PC-3 (cell line): ENCODE measurements around the gene CSH2.
"Not testable (repeated sequence)": the region's sequence is repeated elsewhere in the genome, so short reads cannot be mapped to it uniquely, and the experiment has no call there.

Experiments
- EZH2 ChIP-seq: fragments of 300-600 bp; sonication (generic); IDR thresholded peaks from one replicate; pipeline ENCODE4 v1.6.1; 2017; ENCODE audit warnings: antibody characterized with exemption, mild to moderate bottlenecking, low read length; ENCODE audit not compliant: unreplicated experiment
- TF ChIP-seq, protein P1 (sequence below): fragments of 300-600 bp; sonication (generic); conservative IDR thresholded peaks from 2 replicates; pipeline ENCODE4 v1.5.1; 2017; ENCODE audit warnings: antibody characterized with exemption, low read depth, mild to moderate bottlenecking, low read length

DNA sequence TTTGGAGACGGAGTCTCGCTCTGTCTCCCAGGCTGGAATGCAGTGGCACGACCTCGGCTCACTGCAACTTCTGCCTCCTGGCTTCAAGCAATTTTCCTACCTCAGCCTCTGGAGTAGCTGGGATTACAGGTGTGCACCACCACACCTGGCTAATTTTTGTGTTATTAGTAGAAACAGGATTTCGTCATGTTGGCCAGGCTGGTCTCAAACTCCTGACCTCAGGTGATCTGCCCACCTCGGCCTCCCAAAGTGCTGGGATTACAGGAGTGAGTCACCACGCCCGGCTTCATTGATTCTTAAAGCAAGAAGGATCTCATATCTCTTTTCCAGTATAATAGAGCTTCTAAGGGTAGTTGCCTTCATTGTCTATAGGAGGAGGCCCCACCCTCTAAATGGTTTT is 31.3 kb upstream of the CSH2 start:
- TF ChIP-seq, protein P1, sequence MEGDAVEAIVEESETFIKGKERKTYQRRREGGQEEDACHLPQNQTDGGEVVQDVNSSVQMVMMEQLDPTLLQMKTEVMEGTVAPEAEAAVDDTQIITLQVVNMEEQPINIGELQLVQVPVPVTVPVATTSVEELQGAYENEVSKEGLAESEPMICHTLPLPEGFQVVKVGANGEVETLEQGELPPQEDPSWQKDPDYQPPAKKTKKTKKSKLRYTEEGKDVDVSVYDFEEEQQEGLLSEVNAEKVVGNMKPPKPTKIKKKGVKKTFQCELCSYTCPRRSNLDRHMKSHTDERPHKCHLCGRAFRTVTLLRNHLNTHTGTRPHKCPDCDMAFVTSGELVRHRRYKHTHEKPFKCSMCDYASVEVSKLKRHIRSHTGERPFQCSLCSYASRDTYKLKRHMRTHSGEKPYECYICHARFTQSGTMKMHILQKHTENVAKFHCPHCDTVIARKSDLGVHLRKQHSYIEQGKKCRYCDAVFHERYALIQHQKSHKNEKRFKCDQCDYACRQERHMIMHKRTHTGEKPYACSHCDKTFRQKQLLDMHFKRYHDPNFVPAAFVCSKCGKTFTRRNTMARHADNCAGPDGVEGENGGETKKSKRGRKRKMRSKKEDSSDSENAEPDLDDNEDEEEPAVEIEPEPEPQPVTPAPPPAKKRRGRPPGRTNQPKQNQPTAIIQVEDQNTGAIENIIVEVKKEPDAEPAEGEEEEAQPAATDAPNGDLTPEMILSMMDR, result not testable (repeated sequence)
- not testable (repeated sequence) for TF ChIP-seq EZH2
